Mesendoderm (in vitro differentiated cells): ENCODE measurements around the gene CPNE4.

Experiments
- DNase-seq: peaks from one replicate; pipeline ENCODE4 v3.0.0; 2013
- H2AK5ac ChIP-seq: 2 replicates; pipeline ENCODE4 v1.6.1; 2013; ENCODE audit warnings: low read length, inconsistent platforms
- H2BK120ac ChIP-seq: 2 replicates; pipeline ENCODE4 v1.6.1; 2013; ENCODE audit warnings: low read depth, mild to moderate bottlenecking, low read length, moderate library complexity, mixed read lengths
- H2BK15ac ChIP-seq: replicated peaks from 2 replicates; pipeline ENCODE4 v1.6.1; 2013; ENCODE audit warnings: low read depth, mild to moderate bottlenecking, moderate library complexity
- H2BK5ac ChIP-seq: 2 replicates; pipeline ENCODE4 v1.6.1; 2013; ENCODE audit warnings: low read length, inconsistent platforms
- H3K18ac ChIP-seq: 2 replicates; pipeline ENCODE4 v1.6.1; 2013; ENCODE audit warnings: mild to moderate bottlenecking, low read length, mixed read lengths
- H3K23ac ChIP-seq: one replicate; pipeline ENCODE4 v1.6.1; 2013; ENCODE audit warnings: low read length
- H3K27ac ChIP-seq: 2 replicates; pipeline ENCODE4 v1.5.1; 2013; ENCODE audit warnings: low read depth, mild to moderate bottlenecking, inconsistent platforms, low read length, moderate library complexity
- H3K27me3 ChIP-seq: 2 replicates; pipeline ENCODE4 v1.6.1; 2013; ENCODE audit warnings: low read length, control low read depth, mild to moderate bottlenecking, inconsistent platforms; ENCODE audit not compliant: insufficient read depth, poor library complexity
- H3K36me3 ChIP-seq: 2 replicates; pipeline ENCODE4 v1.6.1; 2013; ENCODE audit warnings: low read length, inconsistent platforms; ENCODE audit not compliant: control insufficient read depth, insufficient read depth
- H3K4ac ChIP-seq: one replicate; pipeline ENCODE4 v1.6.1; 2013; ENCODE audit warnings: low read depth, mild to moderate bottlenecking, low read length, moderate library complexity
- H3K4me1 ChIP-seq: 2 replicates; pipeline ENCODE4 v1.6.1; 2013; ENCODE audit warnings: low read depth, low read length, inconsistent platforms; ENCODE audit not compliant: control insufficient read depth
- H3K4me2 ChIP-seq: 2 replicates; pipeline ENCODE4 v1.6.1; 2013; ENCODE audit warnings: low read length
- H3K4me3 ChIP-seq: 2 replicates; pipeline ENCODE4 v1.5.1; 2013; ENCODE audit warnings: mild to moderate bottlenecking, low read length
- H3K56ac ChIP-seq: one replicate; pipeline ENCODE4 v1.6.1; 2013; ENCODE audit warnings: low read length
- H3K79me1 ChIP-seq: 2 replicates; pipeline ENCODE4 v1.6.1; 2013; ENCODE audit warnings: low read length, inconsistent platforms
- H3K79me2 ChIP-seq: 2 replicates; pipeline ENCODE4 v1.6.1; 2013; ENCODE audit warnings: mild to moderate bottlenecking, low read length; ENCODE audit not compliant: control insufficient read depth, insufficient read depth
- H3K9ac ChIP-seq: 2 replicates; pipeline ENCODE4 v1.6.1; 2013; ENCODE audit warnings: low read length, inconsistent platforms
- H4K5ac ChIP-seq: one replicate; pipeline ENCODE4 v1.6.1; 2013; ENCODE audit warnings: low read length
- H4K8ac ChIP-seq: one replicate; pipeline ENCODE4 v1.6.1; 2013; ENCODE audit warnings: low read depth, mild to moderate bottlenecking, control low read depth, low read length, moderate library complexity
- WGBS: extraction: QIAGEN DNeasy Blood & Tissue Kit; methylation state at CpG from one replicate; pipeline ENCODE4 v1.1.7; 2013; ENCODE audit warnings: low lambda C conversion rate, missing lambda C conversion rate; ENCODE audit not compliant: insufficient coverage; ENCODE audit errors: extremely low coverage; 5-methylcytosine and 5-hydroxymethylcytosine counted together

Gene CPNE4

DNA sequence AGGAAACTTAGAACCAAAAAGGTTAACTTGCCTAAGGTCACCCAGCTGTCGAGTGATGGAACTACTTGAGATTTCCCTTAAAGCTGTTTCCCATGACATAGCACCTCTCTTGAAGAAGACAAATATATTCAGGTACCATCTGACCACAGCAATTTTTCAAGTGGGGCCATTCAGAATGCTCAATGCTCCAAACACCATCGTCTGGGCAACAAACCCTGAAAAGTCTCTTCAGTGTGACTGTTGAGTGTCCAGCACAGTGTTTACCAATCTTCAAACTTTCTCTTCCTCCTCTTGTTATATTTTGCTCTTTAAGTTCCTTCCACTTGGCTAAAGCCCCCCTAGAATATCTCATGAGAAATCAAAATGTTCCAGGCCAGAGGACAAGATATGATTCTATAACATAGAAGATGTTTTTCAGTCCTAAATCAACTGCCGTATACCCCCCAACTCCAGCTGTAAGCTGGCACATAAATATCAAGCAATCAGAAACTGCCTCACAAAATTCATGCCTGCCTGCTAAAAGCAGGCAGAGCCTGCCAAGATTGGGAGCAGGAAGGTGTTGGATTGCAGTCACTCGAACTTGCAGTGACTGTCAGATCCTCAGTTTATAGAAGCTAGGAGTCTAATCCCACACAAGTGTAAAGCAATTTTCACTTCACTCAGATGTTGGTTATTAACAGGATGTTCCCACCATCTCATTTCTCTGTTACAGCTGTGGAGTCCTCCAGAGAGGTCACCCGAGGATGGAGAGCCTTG is 301.6 kb downstream of the CPNE4 start:
- WGBS: no CpG with 5 or more reads among the region's 5 CpGs
- H3K56ac ChIP-seq: no peak overlapping the region
- H3K4me3 ChIP-seq: no peak overlapping the region
- H3K23ac ChIP-seq: no peak overlapping the region
- no peak overlapping the region for H2AK5ac ChIP-seq
- H3K4me1 ChIP-seq: no peaks in the 10 kb centered on the region
- H2BK120ac ChIP-seq: no peak overlapping the region
- no peaks in the 10 kb centered on the region for H3K36me3 ChIP-seq
- no peak overlapping the region for H4K8ac ChIP-seq
- H3K9ac ChIP-seq: no peak overlapping the region
- H3K27ac ChIP-seq: no peak overlapping the region
- H2BK5ac ChIP-seq: no peak overlapping the region
- no peaks in the 10 kb centered on the region for H3K79me1 ChIP-seq
- no peaks in the 10 kb centered on the region for H3K27me3 ChIP-seq
- H2BK15ac ChIP-seq: no peak overlapping the region
- no peak overlapping the region for H3K4me2 ChIP-seq
- no peak for DNase-seq
- no peak overlapping the region for H4K5ac ChIP-seq
- H3K4ac ChIP-seq: no peak overlapping the region
- no peak overlapping the region for H3K18ac ChIP-seq
- H3K79me2 ChIP-seq: no peaks in the 10 kb centered on the region

DNA sequence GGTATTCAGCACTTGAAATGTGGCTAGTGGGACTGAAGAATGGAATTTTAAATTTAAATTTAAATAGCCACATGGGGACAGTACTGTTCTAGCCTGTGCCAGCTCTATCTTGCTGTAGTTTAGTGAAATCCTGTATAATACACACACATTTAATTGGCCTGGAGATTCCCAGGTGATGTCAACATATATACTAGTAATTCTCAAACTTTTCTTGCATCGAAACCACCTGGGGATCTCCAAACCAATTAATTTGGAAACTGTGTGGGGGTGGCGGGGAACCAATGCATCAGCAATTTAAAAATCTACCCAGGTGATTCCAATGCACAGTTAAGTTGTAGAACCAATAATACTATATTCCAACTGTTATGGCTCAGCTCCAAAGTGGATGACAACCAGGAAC is 303.1 kb downstream of the CPNE4 start:
- Histone ChIP-seq H3K4me2 (no peak overlapping the region), H3K23ac (no peak overlapping the region), H3K4ac (no peak overlapping the region), H3K36me3 (no peaks in the 10 kb centered on the region), H3K56ac (no peak overlapping the region), H3K79me1 (no peaks in the 10 kb centered on the region), H3K27me3 (no peaks in the 10 kb centered on the region), H3K27ac (no peak overlapping the region), H3K4me1 (no peaks in the 10 kb centered on the region), H2BK120ac (no peak overlapping the region), H3K4me3 (no peak overlapping the region), H4K8ac (no peak overlapping the region), H3K79me2 (no peaks in the 10 kb centered on the region), H3K18ac (no peak overlapping the region), H2AK5ac (no peak overlapping the region), H4K5ac (no peak overlapping the region), H2BK15ac (no peak overlapping the region), H3K9ac (no peak overlapping the region), H2BK5ac (no peak overlapping the region)
- WGBS: no CpG with 5 or more reads among the region's 2 CpGs
- no peak for DNase-seq

DNA sequence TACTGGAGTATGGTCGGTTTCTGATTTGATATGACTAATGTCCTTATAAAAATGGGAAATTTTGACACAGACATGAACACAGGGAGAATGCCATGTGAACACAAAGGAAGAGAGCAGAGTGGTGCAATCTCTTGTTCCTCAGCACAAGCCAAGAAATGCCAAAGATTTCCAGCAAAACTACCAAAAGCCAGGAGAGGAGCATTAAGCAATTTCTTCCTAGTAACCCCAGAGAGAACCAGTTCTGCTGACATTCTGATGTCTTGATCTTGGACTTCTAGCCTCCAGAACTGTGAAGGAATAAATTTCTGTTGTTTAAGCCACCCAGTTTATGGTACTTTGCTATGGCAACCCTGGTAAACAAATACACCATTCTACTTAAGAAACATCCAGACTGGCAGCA is 304.2 kb downstream of the CPNE4 start:
- Histone ChIP-seq H3K4me1 (no peaks in the 10 kb centered on the region), H2BK15ac (no peak overlapping the region), H3K18ac (no peak overlapping the region), H3K4me2 (no peak overlapping the region), H3K27me3 (no peaks in the 10 kb centered on the region), H3K56ac (no peak overlapping the region), H2BK5ac (no peak overlapping the region), H3K27ac (no peak overlapping the region), H3K36me3 (no peaks in the 10 kb centered on the region), H3K4me3 (no peak overlapping the region), H4K8ac (no peak overlapping the region), H2AK5ac (no peak overlapping the region), H3K4ac (no peak overlapping the region), H3K79me1 (no peaks in the 10 kb centered on the region), H2BK120ac (no peak overlapping the region), H3K79me2 (no peaks in the 10 kb centered on the region), H3K9ac (no peak overlapping the region), H3K23ac (no peak overlapping the region), H4K5ac (no peak overlapping the region)
- no peak for DNase-seq
- WGBS: no CpG with 5 or more reads among the region's 1 CpG

DNA sequence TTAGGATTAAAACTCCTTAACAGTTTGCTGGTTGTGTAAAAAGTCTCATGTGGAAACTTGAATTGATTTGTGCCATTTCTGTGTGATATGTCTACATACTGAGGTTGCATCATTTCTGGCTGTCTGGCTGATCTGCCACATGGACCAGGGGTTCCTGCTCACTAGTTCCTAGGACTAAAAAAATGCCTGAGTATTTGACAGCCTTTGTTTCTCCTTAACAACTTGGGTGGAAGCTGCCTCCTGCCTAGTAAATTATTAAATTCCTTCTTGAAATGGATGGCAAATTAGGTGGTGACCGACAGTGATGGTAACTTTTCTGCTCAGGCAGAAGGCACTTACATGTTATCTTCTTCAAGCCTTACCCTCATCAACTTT is 305.2 kb downstream of the CPNE4 start:
- WGBS: no CpG with 5 or more reads among the region's 1 CpG

DNA sequence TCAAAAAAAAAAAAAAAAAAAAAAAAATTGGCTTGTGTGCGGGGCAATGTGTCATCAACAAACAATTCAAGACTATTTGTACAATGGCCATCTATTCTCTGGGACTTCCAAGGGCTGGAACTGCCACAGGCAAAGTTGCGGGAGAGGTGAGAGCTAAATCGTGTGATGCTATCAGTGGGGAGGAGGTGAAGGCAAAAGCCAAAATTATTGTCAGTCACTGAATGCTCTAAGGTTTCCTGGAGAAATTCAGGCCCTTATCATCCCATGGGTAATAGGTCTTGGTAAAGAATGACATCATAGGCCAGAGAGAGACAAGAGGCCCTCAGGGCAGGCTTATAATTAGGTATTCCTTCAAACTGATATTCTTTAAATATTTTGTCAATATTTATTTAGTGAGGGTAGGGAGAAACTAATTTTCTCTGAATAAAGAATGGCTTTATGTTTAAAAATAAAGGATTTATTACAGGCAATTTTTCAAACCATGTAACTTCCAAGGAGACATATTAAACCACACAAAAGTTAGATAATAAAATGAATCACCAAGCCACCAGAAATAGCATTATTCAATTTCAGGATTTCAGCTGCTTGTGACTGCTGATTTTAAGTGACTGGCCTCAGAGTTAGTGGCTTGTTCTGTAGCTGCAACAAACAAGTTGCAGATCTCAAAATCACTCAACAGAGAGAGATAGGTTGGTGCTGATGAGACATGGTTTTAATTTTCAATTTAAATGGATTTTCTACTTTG is 305.7 kb downstream of the CPNE4 start:
- H3K9ac ChIP-seq: no peak overlapping the region
- no peak overlapping the region for H3K56ac ChIP-seq
- H3K27ac ChIP-seq: no peak overlapping the region
- no peak overlapping the region for H2BK5ac ChIP-seq
- no peak overlapping the region for H3K18ac ChIP-seq
- H3K4me2 ChIP-seq: no peak overlapping the region
- H3K79me1 ChIP-seq: no peaks in the 10 kb centered on the region
- WGBS: no CpG with 5 or more reads among the region's 3 CpGs
- no peaks in the 10 kb centered on the region for H3K36me3 ChIP-seq
- no peak overlapping the region for H2BK120ac ChIP-seq
- no peak overlapping the region for H3K4ac ChIP-seq
- no peak overlapping the region for H4K8ac ChIP-seq
- no peaks in the 10 kb centered on the region for H3K4me1 ChIP-seq
- no peak overlapping the region for H2AK5ac ChIP-seq
- DNase-seq: peak; percentile 18
- H3K79me2 ChIP-seq: no peaks in the 10 kb centered on the region
- H3K4me3 ChIP-seq: no peak overlapping the region
- H4K5ac ChIP-seq: no peak overlapping the region
- no peak overlapping the region for H3K23ac ChIP-seq
- no peaks in the 10 kb centered on the region for H3K27me3 ChIP-seq
- no peak overlapping the region for H2BK15ac ChIP-seq

More for the DNA sequence above, 305.2 kb downstream of the CPNE4 start:
- Histone ChIP-seq H3K27ac (no peak overlapping the region), H3K4ac (no peak overlapping the region), H4K5ac (no peak overlapping the region), H3K18ac (no peak overlapping the region), H3K9ac (no peak overlapping the region), H3K23ac (no peak overlapping the region), H3K79me2 (no peaks in the 10 kb centered on the region), H3K79me1 (no peaks in the 10 kb centered on the region), H3K4me1 (no peaks in the 10 kb centered on the region), H4K8ac (no peak overlapping the region), H3K4me3 (no peak overlapping the region), H2BK5ac (no peak overlapping the region), H3K27me3 (no peaks in the 10 kb centered on the region), H3K56ac (no peak overlapping the region), H2BK15ac (no peak overlapping the region), H3K4me2 (no peak overlapping the region), H2BK120ac (no peak overlapping the region), H3K36me3 (no peaks in the 10 kb centered on the region), H2AK5ac (no peak overlapping the region)
- DNase-seq: no peak
